T-helper 2 cell (primary cell): ENCODE measurements around the gene CADM1.
A peak's percentile ranks its signal among the peaks of the same experiment; 100 is the strongest.

Source experiments
- DNase-seq, 5 experiments: peaks; one replicate each; pipeline versions ENCODE4 v3.0.0 to v3.0.0-alpha.2; 2012 to 2022

The CADM1 gene

DNA sequence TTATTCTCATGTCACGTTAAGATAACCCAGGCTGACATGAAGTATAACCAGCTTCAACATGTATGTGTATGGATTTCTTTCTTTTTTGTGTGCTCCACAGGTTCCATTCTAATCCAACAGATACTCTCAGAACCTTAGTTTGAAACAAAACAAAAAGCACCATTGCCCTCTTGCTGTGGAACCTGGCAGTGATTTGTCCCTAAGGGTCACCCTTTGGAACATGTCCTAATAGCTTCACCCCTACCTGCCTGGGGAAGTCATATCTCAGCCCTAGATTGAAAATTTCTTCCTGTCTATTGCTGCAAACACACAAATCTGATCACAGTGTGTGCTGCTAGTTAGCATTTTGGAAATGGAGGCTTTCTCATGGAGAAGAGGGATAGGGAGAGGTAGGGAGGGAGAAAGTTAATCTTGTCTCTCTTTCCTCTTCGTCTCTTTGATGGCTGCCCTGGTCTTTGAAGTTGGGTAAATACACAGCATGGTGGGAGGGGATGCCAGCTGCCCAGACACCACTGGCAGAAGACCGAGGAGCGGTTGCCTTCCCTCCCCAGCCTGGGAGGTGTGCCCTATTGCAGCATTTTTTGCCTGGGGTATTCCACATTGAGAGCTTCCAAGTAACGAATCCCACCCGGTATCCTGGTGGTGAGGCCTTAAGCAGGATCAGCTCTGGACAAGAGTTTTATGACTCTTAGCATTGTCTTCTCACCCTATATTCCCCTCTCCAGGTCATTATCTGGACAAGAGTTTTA, 11.6 kb upstream of the CADM1 start:
- no peak for DNase-seq

DNA sequence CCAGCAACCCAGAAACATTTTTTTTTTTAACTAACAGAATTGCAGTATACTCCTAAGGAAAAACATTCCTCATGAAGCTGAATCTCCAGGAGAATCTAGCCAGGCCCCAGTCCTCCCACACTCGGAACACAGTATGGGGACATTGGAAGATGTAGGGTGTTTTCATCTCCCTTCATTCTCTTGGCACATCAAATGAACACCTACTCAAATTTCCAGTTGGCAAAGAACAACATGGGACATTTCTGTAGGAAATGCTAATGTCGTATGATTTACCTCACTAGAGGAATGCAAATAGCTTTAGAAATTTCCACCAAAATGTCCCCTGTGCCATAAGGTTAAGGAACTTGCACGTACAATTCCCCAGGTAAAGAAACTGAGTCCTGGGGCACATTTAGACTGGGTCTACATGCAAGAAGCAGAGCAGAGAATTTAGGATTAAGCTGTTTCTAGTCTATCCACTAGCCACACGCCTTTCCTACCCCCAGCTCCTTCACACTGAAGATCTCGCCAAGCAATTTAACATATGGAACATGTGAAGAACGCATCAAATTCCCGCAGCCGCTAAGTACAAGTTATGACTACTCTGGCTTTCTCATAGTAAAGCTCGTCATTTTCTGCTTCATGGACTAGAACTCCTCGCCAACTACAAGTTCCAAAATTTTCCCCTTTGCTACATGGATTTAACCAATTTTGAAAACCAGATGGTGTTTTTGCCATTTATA, 2.9 kb upstream of the CADM1 start:
- DNase-seq: no peak

DNA sequence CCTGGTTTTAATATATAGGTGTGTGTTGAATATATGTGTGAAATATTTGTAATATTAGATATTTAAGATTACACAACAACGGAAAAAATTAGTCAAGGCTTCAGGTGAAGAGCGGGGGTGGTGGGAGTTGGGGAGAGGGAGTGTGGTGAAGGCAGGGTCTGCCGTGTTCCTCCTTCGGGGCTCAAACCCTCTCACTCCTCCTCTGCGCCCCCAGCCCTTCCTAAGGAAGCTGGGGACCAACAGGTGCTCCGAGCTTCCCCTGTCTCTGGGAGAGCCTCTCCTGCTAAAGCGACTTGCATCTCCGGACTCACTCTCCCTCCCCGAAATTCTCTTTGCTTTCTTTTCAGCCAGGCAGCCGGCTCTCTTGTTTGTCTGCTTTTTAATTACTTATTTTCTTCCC, 960 bp upstream of the CADM1 start:
- DNase-seq: no peak

DNA sequence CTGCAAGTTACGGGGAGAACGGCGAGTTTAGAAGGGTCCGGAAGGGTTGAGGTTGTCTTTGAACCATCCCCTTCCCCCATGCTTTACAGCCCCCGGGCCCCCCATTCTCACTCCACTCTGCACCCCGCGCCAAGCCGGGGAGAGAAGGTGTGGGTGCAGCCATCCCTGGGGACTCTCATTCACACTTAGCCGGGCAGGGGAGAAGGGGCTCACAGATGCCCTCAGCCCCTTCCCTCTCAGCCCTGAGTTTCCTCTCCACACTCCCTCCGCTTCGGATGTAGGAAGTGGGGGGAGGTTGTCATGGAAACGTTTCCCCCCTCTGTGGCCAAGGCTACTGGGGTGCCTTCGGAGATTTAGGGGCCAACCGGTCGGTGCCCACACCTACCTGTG, 334 bp downstream of the CADM1 start:
- peak in 1 of 5 experiments; percentile 7 for DNase-seq

DNA sequence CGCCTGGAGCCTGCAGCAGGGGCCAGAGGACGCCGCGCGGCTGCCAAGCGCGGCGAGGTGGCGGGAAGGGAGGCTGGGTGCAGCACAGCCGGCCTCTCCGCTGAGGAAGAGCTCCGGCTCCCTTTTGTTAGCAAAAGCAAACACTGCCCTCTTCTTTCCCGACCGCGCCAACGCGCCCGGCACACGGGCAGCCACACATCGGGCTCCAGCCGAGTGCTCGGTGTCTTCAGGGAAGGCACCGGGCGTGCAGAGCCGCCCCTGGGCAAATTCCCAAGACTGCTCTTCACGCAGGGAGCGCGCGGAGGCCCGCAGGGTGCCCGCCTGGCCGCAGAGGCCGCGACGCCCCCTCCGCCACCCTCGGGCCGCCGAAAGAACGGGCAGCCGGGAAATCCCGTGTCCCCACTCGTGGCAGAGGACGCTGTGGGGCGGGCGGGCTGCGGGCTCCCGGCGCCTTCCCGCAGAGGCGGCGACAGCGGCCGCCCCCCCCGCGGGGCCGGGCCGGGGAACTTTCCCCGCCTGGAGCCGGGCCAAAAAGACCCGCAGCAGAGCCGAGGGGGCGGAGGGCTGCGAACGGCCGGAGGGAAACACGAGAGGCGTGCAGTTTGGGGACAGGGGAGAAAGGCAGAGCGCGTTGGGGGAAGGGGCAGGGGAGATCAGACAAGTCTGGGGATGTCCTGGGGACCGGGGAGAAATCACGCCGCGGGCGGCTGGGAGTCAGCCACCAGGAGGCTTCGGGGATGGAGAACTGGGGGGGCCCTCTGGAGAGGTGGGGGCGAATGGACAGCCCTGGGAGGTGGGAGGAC, 931 bp downstream of the CADM1 start:
- DNase-seq: peak in 4 of 5 experiments; percentile 10 to 72 (median 22)

DNA sequence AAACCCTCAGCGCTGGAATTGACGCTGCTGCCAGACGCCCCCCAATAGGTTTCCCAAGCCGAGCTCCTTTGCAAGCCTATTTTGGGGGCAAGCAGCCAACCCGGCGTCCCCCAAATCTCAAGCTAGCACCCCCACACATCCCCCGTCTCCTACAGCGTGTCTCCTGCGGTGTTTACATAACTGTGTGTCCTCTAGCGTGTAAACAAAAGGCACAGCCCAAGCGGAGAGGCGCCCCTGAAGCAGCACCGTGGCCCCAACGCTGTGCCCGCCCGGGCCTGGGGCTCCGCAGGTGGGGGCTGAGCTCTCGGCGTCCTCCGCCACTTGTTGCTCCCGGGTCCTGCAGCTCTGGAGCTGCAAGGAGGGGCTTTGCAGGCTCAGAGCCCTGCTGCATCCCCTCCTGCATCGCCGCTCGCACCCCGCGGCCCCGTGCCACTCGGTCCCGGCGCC, 1.6 kb downstream of the CADM1 start:
- DNase-seq: peak in 1 of 5 experiments; percentile 7

DNA sequence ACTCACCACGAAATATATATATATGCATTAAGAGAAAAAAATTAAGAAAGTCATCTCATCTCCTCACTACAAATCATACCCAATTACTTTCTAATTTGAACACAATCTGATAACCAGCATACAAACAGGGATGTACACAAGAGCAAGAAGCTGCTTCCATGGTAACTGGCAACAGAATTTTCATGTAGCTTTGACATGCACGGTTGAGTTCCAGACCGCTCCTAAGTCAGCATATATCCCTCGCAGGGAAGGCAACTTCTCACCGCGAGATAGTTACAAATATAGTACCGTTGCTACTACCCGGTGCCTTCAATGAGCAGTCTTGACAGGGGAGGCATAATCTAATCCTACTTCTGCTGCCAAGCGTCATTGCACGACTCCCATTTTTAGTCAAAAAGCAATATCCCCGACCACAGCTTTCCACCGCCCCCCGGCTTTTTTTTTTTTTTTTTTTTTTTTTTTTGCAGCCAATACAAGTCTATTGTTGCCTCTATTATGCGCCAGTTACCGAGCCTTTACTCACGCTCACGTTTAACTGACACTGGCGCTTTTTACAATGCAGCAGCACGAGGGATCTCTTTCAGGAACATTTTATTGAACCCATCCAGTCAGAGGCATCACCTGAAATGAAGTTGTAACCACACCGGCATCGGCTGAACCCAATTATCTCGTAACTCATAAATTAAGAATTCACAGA, 2.2 kb downstream of the CADM1 start:
- DNase-seq: peak in 1 of 5 experiments; percentile 72

DNA sequence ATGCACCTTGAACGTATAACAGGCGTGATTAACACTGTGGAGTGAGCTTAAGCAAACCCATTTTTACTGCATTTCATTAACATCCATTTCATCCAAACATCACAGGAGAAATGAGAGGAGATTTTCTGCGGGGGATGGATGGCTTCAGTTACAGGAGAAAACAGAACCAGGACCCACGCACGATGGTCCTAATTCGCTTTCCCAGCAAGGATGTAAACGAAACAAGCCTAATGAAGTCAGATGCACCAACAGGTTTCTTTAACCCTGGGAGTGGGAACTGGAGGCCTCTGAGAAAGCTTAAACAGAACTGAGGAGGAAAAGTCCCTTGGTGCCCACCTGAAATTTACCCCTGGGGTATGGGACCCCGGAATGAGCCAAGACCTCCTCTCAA, 2.7 kb downstream of the CADM1 start:
- no peak for DNase-seq

DNA sequence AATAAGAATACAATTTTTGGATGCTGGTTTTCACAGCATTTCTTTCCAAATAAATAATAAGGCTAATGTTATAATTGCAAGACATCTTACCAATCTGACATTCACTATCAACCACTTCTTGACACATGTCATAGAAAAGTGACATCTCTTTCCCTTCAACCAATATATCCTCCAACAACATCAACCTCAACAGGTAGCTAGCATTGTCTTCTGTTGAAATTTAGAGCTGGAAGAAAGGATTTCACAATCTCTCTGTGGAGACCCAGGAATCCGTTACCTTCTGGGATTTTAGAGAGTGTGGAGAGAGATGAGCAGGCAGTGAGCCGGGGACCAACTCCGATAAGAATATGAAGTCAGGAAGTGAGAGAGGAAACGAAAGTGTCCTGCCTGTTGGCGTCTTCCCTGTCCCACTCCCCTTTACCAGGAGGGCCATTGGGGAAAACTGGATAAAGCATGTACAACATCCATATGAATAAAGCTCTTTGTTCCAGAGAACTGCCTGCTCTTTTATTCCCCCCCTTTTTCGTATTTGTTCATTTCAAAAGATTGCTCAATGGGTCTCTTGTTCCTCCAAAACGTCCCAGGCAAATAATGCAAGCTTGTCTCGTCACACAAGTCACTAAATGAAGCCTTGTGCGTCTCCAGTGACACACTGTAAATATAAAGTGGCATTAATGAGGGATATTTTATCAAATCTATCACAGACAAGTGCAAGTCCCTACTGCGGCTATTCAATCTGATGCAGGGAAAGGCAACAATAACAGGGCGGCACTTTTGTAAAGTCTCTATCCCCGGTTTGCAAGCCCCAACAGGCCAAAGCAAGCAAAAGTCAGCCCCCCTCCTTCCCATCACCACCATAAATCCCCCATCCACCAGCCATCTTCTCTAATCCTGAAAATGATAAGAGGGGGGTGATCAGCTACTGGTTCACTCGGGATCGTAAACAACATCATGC, 3.4 kb downstream of the CADM1 start:
- DNase-seq: no peak

DNA sequence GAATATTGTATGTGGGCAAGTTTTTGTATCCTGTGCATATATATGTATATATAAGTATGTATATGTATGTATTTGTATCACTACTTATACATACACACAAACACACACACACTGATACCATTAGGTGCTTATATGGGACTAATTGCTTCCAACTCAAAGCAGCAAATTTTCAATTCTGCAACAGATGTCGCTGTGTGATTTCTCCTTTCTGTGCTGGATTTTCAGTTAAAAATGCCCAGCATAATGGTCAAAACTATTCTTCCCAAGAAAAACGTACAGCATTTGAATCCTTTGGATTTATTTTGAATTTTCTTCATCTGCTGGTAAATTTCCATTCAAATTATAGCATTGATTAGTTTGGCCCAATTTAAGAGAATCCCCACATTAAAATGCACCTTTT, 4.3 kb downstream of the CADM1 start:
- no peak for DNase-seq

DNA sequence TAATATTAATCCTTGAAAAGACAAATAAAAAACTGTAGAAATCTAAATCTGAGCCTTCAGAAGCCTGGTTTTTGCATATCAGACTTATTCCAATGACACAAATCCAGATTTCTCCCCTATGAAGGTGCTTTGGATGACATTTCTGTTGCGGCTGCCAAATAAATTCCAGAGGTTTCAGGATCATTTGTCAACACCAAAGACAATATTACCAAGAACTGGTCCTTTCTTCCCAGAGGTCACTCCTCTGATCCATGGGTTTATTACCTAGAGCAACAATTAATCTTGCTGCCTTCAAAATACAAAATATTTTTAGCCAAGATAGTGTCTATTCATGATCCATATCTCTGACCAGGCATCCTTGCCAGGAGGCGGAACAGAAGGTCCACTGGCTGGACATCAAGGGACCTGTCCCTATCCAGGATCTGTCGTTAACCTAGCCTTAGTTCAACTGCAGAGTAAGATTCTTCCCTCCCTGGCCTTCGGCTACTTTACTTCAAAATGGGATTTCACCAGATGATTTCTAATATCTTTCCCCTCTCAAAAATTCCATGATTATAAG, 4.9 kb downstream of the CADM1 start:
- DNase-seq: no peak

DNA sequence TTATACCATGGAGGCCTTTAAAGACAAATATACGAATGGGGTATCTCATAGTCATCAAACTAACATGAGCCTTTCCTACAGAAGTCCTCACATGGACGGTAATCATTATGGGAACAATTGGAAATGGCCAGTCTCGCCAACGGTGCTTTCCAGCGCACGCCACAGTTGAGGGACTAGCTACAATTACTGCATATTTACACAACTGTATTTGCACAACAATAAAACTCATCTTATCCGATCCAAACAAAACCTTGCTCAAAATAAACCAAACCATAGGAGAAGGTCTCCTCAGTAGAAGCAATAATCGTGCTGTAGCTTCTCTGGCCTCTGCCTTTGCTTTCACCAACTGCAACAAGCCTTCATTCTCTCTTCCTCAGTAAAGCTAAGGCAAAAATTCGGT, 5.9 kb downstream of the CADM1 start:
- no peak for DNase-seq

DNA sequence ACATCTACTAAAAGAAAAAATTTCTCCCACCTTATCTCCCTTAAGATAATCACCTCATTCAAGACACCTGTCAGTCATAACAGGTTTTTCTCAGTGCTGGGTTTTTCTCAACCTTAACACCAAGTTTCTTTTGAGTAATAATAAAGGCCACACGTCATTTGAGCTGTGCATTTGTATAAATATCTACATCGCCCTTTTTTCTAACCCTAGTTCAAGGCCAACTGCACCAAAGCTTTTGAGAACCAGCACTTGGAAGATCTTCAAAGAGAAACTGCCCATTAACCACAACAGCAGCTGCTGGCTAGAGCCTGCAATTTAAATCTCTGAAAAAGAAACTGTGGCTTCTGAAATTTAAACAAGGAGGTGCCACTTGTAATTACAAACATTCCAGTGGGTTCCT, 6.9 kb downstream of the CADM1 start:
- DNase-seq: peak in 1 of 5 experiments; percentile 72

DNA sequence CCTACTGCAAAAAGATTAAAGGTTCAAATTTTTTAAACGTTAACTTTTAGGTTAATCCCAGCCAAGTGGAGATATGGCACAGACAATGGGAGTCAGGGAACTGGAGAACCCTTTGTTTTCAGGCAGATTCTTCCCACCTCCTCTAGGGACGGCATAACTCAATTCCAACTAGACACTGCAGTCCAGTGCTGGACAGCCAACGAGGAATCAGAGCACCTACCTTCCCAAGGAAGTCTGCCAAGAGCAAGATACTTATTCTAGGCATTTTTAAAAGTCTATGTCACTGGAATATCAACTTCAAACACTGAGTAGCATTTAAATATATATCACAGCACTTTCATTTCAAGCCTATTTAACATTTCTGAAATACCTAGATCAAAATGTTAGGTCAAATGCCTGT, 7.3 kb downstream of the CADM1 start:
- no peak for DNase-seq

DNA sequence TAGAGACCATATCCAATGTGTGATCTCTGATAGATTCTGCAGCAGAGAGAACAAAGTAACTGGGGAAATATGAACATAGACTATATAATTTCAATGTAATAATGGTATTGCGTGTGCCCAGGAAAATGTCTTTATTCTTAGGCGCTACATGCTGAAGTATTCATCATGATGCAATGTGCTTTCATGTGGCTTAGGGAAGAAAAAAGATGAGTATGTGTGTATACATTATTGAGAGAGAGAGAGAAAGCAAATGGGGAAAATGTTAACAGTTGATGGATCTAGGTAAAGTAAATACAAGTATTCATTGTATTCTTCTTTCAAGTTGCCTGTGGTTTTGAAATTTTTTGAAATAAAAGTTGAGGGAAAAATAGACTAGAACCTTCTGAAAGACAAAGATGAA, 10.3 kb downstream of the CADM1 start:
- no peak for DNase-seq

DNA sequence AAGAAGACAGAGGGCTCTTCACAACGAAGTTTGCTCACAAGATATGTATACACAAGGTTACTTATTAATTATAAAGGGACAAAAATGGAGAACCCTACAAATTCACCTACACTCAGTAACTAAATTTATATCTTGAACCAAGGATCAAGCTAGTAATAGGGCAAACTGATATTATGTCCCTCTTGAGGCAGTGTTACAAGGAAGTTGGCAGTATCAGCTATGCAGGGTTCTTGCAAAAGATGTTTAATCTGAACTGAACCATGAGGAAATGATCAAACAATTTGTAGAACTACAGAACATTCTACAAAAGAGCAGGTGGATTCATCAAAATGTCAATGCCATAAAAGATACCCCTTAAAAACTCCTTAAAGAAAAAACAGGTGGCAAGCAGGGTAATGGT, 10.7 kb downstream of the CADM1 start:
- no peak for DNase-seq

DNA sequence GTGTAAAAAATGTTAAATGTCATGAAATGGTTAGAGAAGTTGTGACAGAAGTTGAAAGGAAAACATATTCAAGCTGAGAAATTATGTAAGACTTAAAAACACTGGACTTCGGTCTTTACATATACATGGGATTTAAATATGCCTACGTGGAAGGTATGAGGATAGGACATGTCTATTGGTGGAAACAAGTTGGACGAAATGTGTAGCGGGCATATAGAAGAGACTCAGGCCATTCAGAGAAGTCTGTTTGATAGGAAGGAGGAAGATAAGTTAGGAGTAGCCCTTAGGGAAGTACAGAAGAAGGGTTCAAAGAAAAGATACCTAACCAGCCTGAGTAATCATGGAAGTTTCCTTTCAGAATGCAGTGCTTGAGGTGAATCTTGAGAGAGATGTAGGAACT, 14.7 kb downstream of the CADM1 start:
- DNase-seq: no peak

DNA sequence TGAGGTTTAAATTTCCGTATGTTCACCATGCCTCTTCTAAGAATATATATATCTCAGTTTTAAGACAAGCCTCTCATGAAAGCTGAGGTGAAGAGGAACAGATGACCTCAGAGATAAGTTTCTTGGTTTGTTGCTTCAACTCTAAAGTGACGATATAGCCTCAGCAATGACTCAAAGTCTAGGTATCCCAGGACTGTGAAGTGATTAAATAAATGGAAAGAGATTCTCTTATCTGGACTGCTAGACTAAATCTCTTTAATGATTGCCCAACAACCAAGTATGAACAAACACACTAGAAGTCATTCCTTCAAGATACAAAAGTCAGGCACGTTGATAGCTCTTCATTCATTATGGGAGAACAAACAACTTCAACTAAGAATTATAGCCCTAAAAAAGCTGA, 15.3 kb downstream of the CADM1 start:
- DNase-seq: peak in 1 of 5 experiments; percentile 60

DNA sequence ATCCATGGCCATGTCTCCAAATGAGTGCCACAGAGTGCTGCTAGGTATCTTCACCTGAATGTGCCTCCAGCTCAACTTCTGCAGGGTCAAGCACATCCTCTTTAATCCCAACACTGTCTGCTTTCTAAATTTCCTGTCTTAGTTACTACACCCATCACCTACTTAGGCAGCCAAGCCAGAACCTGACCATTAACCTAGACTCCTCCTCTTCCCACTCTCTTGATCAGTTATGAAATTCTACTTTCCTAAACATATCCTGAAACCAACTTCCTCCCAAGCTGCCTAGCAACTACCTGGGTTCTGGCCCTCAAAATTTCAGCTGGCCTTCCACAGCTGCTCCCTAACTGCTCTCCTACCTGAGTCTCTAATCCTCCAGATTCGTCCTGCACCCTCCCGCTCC, 22.7 kb downstream of the CADM1 start:
- DNase-seq: no peak

DNA sequence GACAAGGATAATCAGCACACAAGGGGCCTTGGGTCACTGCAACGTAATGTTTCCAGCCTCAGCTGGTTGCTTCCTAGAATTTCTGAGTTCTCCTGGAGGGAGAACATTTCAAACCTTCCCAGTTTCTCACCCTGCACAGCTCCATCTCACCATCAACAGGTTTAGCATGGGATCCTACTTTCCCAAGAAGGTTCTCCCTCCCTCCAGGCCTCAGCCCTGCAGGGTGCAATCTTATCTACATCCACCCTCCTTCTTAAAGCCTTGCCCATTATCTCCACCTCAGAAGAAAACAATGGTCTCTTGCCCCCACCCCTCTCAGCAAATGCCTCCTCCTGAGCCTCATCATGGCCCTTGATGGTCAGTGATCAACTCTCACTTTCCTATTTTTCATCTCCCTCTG, 23.6 kb downstream of the CADM1 start:
- no peak for DNase-seq

DNA sequence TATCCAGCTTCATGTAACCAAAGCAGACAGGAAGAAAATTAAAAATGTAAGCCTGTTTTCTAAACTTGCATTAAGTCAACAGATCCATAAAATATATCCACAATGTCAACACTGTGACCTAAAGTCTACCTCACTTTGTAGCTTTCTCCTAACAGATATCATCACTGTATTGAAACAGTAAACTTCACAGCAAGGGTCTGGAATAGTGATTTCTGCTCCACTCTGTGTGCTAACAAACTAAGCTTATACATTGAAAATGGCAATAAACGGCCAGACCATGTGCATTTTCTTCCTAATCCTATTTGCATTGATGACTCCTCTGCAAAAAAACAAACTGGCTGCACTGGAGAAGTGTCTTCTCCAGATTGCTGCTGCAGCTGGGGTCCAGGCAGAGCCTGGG, 26.8 kb downstream of the CADM1 start:
- no peak for DNase-seq
